HepG2 (cell line): ENCODE measurements around the gene PRDX6. TPM values are rescaled to one million over a fixed set of nuclear protein-coding genes. Genes with fewer than 3 reads are reported as not detected.

Experiments used
- ATF4 ChIP-seq, 2 experiments: fragments of 450-650 bp in 1 of 2; sonication (generic) in 1 of 2; formaldehyde crosslinking; IDR thresholded peaks; 2 replicates each; pipeline versions ENCODE4 v1.5.0 to v1.8.0; 2020 to 2022; ENCODE audit warnings: mild to moderate bottlenecking in 1 of 2, missing genetic modification reagents in 1 of 2
- CBX2 ChIP-seq, 2 experiments: fragments of 200-600 bp in 1 of 2; sonication (generic); formaldehyde crosslinking in 1 of 2; IDR thresholded peaks; 2 replicates each; pipeline versions ENCODE4 v1.7.0 to v1.8.1; 2018 to 2022; ENCODE audit warnings: low read depth in 2 of 2, low read length in 1 of 2, mild to moderate bottlenecking in 1 of 2, missing genetic modification reagents in 1 of 2
- GTF3A ChIP-seq: sonication (generic); formaldehyde crosslinking; conservative IDR thresholded peaks from 2 replicates; pipeline ENCODE4 v1.4.0; 2020; ENCODE audit warnings: mild to moderate bottlenecking, missing genetic modification reagents
- KLF9 ChIP-seq: IDR thresholded peaks from 2 replicates; pipeline ENCODE4 v1.6.1; 2016; ENCODE audit warnings: low read depth
- MXI1 ChIP-seq: IDR thresholded peaks from 3 replicates; pipeline ENCODE4 v1.6.1; 2012; ENCODE audit warnings: low read depth, low read length, inconsistent platforms, borderline replicate concordance
- NFE2L2 ChIP-seq: fragments of 150-350 bp; IDR thresholded peaks from 2 replicates; pipeline ENCODE4 v1.6.1; 2014; ENCODE audit warnings: low read length
- SMAD1 ChIP-seq: sonication (generic); formaldehyde crosslinking; IDR thresholded peaks from 2 replicates; pipeline ENCODE4 v1.4.0; 2020; ENCODE audit warnings: missing genetic modification reagents, low read depth, mild to moderate bottlenecking, borderline replicate concordance
- TGIF2 ChIP-seq: IDR thresholded peaks from 2 replicates; pipeline ENCODE4 v1.6.1; 2016; ENCODE audit warnings: control low read depth, missing compliant biosample characterization
- ZNF143 ChIP-seq: sonication (generic); formaldehyde crosslinking; IDR thresholded peaks from 2 replicates; pipeline ENCODE4 v1.4.0; 2020; ENCODE audit warnings: missing genetic modification reagents
- ZNF160 ChIP-seq: sonication (generic); formaldehyde crosslinking; IDR thresholded peaks from 2 replicates; pipeline ENCODE4 v1.8.0; 2022; ENCODE audit warnings: mild to moderate bottlenecking, inconsistent platforms, missing genetic modification reagents
- ZNF235 ChIP-seq: sonication (generic); formaldehyde crosslinking; IDR thresholded peaks from 2 replicates; pipeline ENCODE4 v1.8.1; 2023; ENCODE audit warnings: mild to moderate bottlenecking, missing genetic modification reagents, borderline replicate concordance
- ZNF550 ChIP-seq: sonication (generic); formaldehyde crosslinking; IDR thresholded peaks from 2 replicates; pipeline ENCODE4 v1.4.0; 2020; ENCODE audit warnings: mild to moderate bottlenecking, missing genetic modification reagents, borderline replicate concordance
- ZNF687 ChIP-seq: sonication (generic); formaldehyde crosslinking; IDR thresholded peaks from 2 replicates; pipeline ENCODE4 v1.5.1; 2020; ENCODE audit warnings: mild to moderate bottlenecking, missing genetic modification reagents, moderate library complexity
- polyA plus RNA-seq, 8 experiments: library from polyadenylated mRNA; depleted of rRNA in 3 of 8; stranded (reverse) in 7 of 8; unstranded in 1 of 8; fragments of >200 nt; fragmentation: Illumina TruSeq in 4 of 8; extraction: Trizol in 4 of 8; gene quantifications; 2 replicates each; pipeline versions ENCODE4 v1.2.1 to v1.2.3, GENCODE V29; 2011 to 2016; ENCODE audit warnings: low read depth in 4 of 8, missing spikeins in 1 of 8, mixed read lengths in 1 of 8; ENCODE audit not compliant: insufficient read depth in 1 of 8
- total RNA-seq, 5 experiments: library from RNA; depleted of rRNA; stranded (reverse); fragments of >200 nt; fragmentation: Illumina TruSeq; extraction: Trizol; gene quantifications; 2 replicates each; pipeline ENCODE4 v1.2.3, GENCODE V29; 2016; ENCODE audit warnings: low read depth in 1 of 5
- TF ChIP-seq, protein P1 (sequence below): sonication (generic); formaldehyde crosslinking; IDR thresholded peaks from 2 replicates; pipeline ENCODE4 v1.8.0; 2022; ENCODE audit warnings: mild to moderate bottlenecking, missing genetic modification reagents, borderline replicate concordance
- TF ChIP-seq, protein P2 (sequence below): sonication (generic); formaldehyde crosslinking; IDR thresholded peaks from 2 replicates; pipeline ENCODE4 v1.5.0; 2020; ENCODE audit warnings: missing genetic modification reagents, mild to moderate bottlenecking, borderline replicate concordance
- TF ChIP-seq, protein P3 (sequence below): sonication (generic); formaldehyde crosslinking; IDR thresholded peaks from 2 replicates; pipeline ENCODE4 v1.9.0; 2021; ENCODE audit warnings: missing genetic modification reagents, mild to moderate bottlenecking, borderline replicate concordance

The PRDX6 gene
- total and polyA plus RNA-seq, 2 of the 13 experiments (the other 11 are each of a cell fraction or from before 2014, with no cell fraction given), result 224 to 309 TPM

DNA sequence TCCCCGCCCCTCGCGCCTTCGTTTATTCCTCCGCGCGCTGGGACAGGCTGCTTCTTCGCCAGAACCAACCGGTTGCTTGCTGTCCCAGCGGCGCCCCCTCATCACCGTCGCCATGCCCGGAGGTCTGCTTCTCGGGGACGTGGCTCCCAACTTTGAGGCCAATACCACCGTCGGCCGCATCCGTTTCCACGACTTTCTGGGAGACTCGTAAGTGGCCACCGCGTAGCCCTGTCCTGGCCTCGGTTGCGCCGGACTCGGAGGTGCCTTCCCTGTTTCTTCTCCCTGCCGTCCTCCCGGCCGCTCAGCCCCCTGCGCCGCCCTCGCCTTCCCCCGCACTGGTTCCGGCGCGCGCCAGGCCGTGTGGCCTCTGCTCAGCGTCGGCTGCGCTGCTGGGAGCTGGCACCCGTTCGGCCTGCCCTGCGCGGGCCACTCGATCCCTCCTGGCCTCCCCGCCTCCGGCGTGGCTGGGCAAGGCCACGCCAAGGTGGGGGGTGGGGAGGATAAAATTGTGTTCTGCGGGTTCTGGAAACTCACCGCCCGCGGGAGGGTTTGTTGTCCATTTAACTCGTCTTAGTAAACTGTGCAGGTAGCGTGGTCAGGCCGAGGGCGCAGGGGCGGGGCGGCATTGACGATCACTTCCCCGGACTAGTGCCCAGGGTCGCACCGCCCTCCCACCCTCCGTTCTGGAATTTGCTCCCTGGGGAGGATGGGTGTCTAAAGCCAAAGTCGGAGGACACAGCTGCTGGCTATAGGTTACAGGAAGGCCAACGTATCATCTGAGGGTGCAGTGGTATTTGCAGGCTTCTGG is at the start of gene PRDX6 (continued):
- TF ChIP-seq, protein P1, sequence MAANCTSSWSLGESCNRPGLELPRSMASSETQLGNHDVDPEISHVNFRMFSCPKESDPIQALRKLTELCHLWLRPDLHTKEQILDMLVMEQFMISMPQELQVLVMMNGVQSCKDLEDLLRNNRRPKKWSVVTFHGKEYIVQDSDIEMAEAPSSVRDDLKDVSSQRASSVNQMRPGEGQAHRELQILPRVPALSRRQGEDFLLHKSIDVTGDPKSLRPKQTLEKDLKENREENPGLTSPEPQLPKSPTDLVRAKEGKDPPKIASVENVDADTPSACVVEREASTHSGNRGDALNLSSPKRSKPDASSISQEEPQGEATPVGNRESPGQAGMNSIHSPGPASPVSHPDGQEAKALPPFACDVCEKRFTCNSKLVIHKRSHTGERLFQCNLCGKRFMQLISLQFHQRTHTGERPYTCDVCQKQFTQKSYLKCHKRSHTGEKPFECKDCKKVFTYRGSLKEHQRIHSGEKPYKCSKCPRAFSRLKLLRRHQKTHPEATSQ, result peak; percentile 52; the same call in 1 of the 2 replicates
- TF ChIP-seq ZNF550 (CRISPR knock-in tag) (no peak), ZNF235 (CRISPR knock-in tag) (no peak), TGIF2 (CRISPR knock-in tag) (0 out of 2 replicates have a peak, but pooled peaks have one; percentile 55), CBX2 (IDR thresholded peaks at IDR 0.05; ENCODE audit: low read depth, low read length) (no peak), CBX2 (CRISPR knock-in tag; IDR thresholded peaks at IDR 0.05; ENCODE audit: low read depth) (no peak), SMAD1 (0 out of 2 replicates have a peak, but pooled peaks have one; percentile 62), ZNF143 (CRISPR knock-in tag) (0 out of 2 replicates have a peak, but pooled peaks have one; percentile 22), GTF3A (CRISPR knock-in tag) (0 out of 2 replicates have a peak, but pooled peaks have one; percentile 67), KLF9 (CRISPR knock-in tag) (no peak), ZNF160 (CRISPR knock-in tag) (no peak; the same call in 1 of the 2 replicates), ZNF687 (CRISPR knock-in tag) (peak; percentile 88), MXI1 (no peak), NFE2L2 (no peak), ATF4 (CRISPR knock-in tag; IDR thresholded peaks at IDR 0.05) (peak in 1 of 2 experiments; percentile 55; a peak in 2 of 4 replicates)
- TF ChIP-seq, protein P2, sequence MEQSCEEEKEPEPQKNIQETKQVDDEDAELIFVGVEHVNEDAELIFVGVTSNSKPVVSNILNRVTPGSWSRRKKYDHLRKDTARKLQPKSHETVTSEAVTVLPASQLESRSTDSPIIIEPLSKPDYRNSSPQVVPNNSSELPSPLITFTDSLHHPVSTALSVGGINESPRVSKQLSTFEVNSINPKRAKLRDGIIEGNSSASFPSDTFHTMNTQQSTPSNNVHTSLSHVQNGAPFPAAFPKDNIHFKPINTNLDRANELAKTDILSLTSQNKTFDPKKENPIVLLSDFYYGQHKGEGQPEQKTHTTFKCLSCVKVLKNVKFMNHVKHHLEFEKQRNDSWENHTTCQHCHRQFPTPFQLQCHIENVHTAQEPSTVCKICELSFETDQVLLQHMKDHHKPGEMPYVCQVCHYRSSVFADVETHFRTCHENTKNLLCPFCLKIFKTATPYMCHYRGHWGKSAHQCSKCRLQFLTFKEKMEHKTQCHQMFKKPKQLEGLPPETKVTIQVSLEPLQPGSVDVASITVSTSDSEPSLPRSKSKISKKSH (CRISPR knock-in tag), result peak; percentile 31; the same call in 1 of the 2 replicates
- TF ChIP-seq, protein P3, sequence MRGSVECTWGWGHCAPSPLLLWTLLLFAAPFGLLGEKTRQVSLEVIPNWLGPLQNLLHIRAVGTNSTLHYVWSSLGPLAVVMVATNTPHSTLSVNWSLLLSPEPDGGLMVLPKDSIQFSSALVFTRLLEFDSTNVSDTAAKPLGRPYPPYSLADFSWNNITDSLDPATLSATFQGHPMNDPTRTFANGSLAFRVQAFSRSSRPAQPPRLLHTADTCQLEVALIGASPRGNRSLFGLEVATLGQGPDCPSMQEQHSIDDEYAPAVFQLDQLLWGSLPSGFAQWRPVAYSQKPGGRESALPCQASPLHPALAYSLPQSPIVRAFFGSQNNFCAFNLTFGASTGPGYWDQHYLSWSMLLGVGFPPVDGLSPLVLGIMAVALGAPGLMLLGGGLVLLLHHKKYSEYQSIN (CRISPR knock-in tag), result no peak
